ENCODE measurements around the gene ZNF526.

ZNF526 gene

DNA sequence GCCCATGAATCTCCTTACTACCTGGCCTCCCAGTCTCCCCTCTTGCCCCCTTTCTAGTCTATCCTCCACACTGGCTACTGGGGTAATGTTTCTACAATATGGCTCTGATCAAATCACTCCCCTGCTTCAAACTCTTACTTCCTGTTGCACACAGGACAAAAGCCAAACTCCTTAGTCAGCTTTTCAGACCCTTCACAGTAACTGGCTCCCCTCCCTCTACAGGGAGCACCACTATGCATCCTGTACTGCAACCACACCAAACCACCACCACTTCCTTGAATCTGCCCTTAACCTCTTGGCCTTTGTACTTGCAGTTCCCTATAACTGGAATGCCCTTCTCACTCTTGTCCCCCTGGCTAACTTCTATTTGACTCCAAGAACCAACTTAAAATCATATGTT is 34.8 kb upstream of the ZNF526 start:
- no peak for TF ChIP-seq CTCF (IDR thresholded peaks at IDR 0.05; ENCODE audit: low read depth, low read length)
- no peak overlapping the region for H3K4me3 ChIP-seq (ENCODE audit: low read depth, low read length)

DNA sequence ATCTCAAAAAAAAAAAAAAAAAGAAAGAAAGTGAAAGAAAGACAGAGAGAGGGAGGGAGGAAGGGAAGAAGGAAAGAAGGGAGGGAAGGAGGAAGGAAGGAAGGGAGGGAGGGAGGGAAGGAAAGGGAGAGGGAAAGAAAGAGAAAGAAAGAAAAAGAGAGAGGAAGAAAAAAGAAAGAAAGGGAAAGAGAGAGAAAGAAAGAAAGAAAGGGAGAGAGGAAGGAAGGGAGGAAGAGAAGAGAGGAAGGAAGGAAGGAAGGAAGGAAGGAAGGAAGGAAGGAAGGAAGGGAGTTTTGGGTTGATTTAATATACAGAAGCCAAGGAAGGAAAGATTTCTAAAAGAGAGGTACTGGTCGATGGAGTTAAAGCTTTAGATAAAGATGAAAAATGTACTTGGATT is 31.4 kb upstream of the ZNF526 start:
- no peak for TF ChIP-seq CTCF (IDR thresholded peaks at IDR 0.05; ENCODE audit: low read depth, low read length)

DNA sequence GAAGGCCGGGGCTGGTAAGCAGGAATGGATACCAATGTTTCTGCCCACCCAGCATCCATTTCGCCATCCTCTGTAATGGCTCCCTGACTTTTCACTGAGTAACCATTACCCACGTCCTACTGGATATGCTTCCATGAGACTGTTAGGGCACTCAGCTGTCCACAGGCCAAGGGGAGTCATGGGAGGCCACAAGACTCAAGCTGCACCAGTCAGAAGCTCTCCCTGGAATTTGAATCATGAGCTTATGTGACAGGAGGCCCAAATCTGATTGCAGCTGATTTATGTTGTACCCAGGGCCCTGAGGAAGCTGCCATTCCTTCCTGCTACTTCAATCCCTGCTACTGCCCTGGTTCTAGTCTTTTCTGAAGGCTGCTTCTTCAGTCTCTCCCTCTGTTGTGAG is 31.0 kb upstream of the ZNF526 start:
- no peak overlapping the region for H3K4me3 ChIP-seq (ENCODE audit: low read depth, low read length)
- no peak for TF ChIP-seq CTCF (IDR thresholded peaks at IDR 0.05; ENCODE audit: low read depth, low read length)

More for the DNA sequence above, 31.4 kb upstream of the ZNF526 start:
- no peak overlapping the region for H3K4me3 ChIP-seq (ENCODE audit: low read depth, low read length)

GRCh38 chr19:42191330-42191729 is 28.8 kb upstream of the ZNF526 start:
- TF ChIP-seq CTCF (IDR thresholded peaks at IDR 0.05; ENCODE audit: low read depth, low read length), result no peak
- H3K4me3 ChIP-seq (ENCODE audit: low read depth, low read length), result no peak overlapping the region

DNA sequence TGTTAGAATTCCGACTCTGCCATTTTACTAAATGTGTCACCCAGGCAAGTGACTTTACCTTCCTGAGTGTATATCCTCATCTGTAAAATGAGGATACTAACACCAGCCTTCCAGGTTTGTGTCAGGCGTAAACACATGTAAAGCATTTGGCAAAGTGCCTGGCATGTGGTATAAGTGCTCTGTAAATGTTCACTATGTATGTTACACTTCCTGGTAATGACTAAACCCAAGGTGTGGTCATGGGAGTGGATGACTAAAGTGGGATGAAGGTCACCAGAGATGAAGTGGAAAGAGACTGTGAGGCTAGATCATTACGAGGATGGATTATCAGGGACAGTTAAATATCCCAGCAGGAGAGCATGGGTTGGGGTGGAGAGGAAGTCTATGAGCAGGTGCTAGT is 28.3 kb upstream of the ZNF526 start:
- no peak for TF ChIP-seq CTCF (IDR thresholded peaks at IDR 0.05; ENCODE audit: low read depth, low read length)
- H3K4me3 ChIP-seq (ENCODE audit: low read depth, low read length), result no peak overlapping the region

GRCh38 chr19:42193294-42193693 is 26.8 kb upstream of the ZNF526 start:
- TF ChIP-seq CTCF (IDR thresholded peaks at IDR 0.05; ENCODE audit: low read depth, low read length), result no peak
- no peak overlapping the region for H3K4me3 ChIP-seq (ENCODE audit: low read depth, low read length)

DNA sequence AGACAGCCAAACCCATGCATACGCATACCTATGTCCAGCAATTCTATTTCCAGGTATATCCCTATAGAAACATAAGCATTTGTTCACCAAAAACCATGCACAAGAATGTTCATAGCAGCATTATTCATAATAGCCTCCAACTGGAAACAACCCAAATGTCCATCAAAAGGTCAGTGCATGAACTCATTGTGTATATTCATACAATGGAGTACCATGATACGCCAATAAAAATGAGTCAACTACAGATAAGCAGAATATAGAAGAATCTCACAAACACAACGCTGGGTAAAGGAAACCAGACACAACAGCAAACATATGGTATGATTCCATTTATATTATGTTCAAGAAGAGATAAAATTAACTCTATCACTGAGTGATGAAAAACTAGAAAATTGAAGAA is 26.4 kb upstream of the ZNF526 start:
- TF ChIP-seq CTCF (IDR thresholded peaks at IDR 0.05; ENCODE audit: low read depth, low read length), result no peak
- no peak overlapping the region for H3K4me3 ChIP-seq (ENCODE audit: low read depth, low read length)

Data from WI38 (cell line).